ENCODE data around the gene TLCD1.

The TLCD1 gene

GRCh38 chr17:28712705-28713415 lies 13.2 kb downstream of the TLCD1 start:
- FAIRE-seq, result no peak
- TF ChIP-seq POLR2AphosphoS5 (IDR thresholded peaks at IDR 0.05; ENCODE audit: low read depth, low read length) (no peak), TAF1 (IDR thresholded peaks at IDR 0.05; ENCODE audit: borderline replicate concordance, low read depth, low read length) (no peak), POLR2A (IDR thresholded peaks at IDR 0.05; ENCODE audit: low read depth, low read length) (no peak)

GRCh38 chr17:28712032-28712704 lies 13.9 kb downstream of the TLCD1 start:
- 0 out of 2 replicates have a peak, but pooled peaks have one; percentile 44 for TF ChIP-seq TAF1 (IDR thresholded peaks at IDR 0.05; ENCODE audit: borderline replicate concordance, low read depth, low read length)
- no peak for TF ChIP-seq POLR2AphosphoS5 (IDR thresholded peaks at IDR 0.05; ENCODE audit: low read depth, low read length)
- FAIRE-seq, result peak; percentile 64
- peak; percentile 72 for DNase-seq (ENCODE audit: insufficient read length)

More at GRCh38 chr17:28712705-28713415, 13.2 kb downstream of the TLCD1 start:
- no peak for DNase-seq (ENCODE audit: insufficient read length)

GRCh38 chr17:28711723-28712031 lies 14.4 kb downstream of the TLCD1 start, which contains the start of gene PROCA1:
PROCA1 (minus strand) TSS chr17:28711888; CDS start chr17:28711660, 228 bp downstream.
- TF ChIP-seq TAF1 (IDR thresholded peaks at IDR 0.05; ENCODE audit: borderline replicate concordance, low read depth, low read length), result no peak
- TF ChIP-seq POLR2A (IDR thresholded peaks at IDR 0.05; ENCODE audit: low read depth, low read length), result no peak; the same call in 1 of the 2 replicates
- TF ChIP-seq POLR2AphosphoS5 (IDR thresholded peaks at IDR 0.05; ENCODE audit: low read depth, low read length), result no peak
- no peak for FAIRE-seq
- no peak for DNase-seq (ENCODE audit: insufficient read length)

- peak; percentile 55 for TF ChIP-seq POLR2AphosphoS5 (IDR thresholded peaks at IDR 0.05; ENCODE audit: low read depth, low read length)
- TF ChIP-seq TAF1 (IDR thresholded peaks at IDR 0.05; ENCODE audit: borderline replicate concordance, low read depth, low read length), result no peak
- TF ChIP-seq POLR2A (IDR thresholded peaks at IDR 0.05; ENCODE audit: low read depth, low read length), result peak; percentile 80
- FAIRE-seq (no peak), DNase-seq (ENCODE audit: insufficient read length) (peak; percentile 94)
Measured at GRCh38 chr17:28710861-28711722, 14.9 kb downstream of the TLCD1 start.

GRCh38 chr17:28707339-28707720 lies 18.7 kb downstream of the TLCD1 start:
- no peak for DNase-seq (ENCODE audit: insufficient read length)
- TF ChIP-seq POLR2A (IDR thresholded peaks at IDR 0.05; ENCODE audit: low read depth, low read length) (no peak), TAF1 (IDR thresholded peaks at IDR 0.05; ENCODE audit: borderline replicate concordance, low read depth, low read length) (no peak), POLR2AphosphoS5 (IDR thresholded peaks at IDR 0.05; ENCODE audit: low read depth, low read length) (no peak)
- no peak for FAIRE-seq

GRCh38 chr17:28706471-28707338 lies 19.3 kb downstream of the TLCD1 start:
- no peak for FAIRE-seq
- DNase-seq (ENCODE audit: insufficient read length), result no peak
- TF ChIP-seq POLR2AphosphoS5 (IDR thresholded peaks at IDR 0.05; ENCODE audit: low read depth, low read length) (no peak), TAF1 (IDR thresholded peaks at IDR 0.05; ENCODE audit: borderline replicate concordance, low read depth, low read length) (no peak)

GRCh38 chr17:28705728-28706334 lies 20.2 kb downstream of the TLCD1 start:
- TF ChIP-seq TAF1 (IDR thresholded peaks at IDR 0.05; ENCODE audit: borderline replicate concordance, low read depth, low read length), result no peak
- no peak for TF ChIP-seq POLR2AphosphoS5 (IDR thresholded peaks at IDR 0.05; ENCODE audit: low read depth, low read length)
- no peak for TF ChIP-seq POLR2A (IDR thresholded peaks at IDR 0.05; ENCODE audit: low read depth, low read length)
- DNase-seq (ENCODE audit: insufficient read length), result no peak
- no peak for FAIRE-seq

GRCh38 chr17:28705074-28705659 lies 20.9 kb downstream of the TLCD1 start:
- FAIRE-seq (no peak), DNase-seq (ENCODE audit: insufficient read length) (no peak)
- TF ChIP-seq POLR2A (IDR thresholded peaks at IDR 0.05; ENCODE audit: low read depth, low read length) (no peak), POLR2AphosphoS5 (IDR thresholded peaks at IDR 0.05; ENCODE audit: low read depth, low read length) (no peak), TAF1 (IDR thresholded peaks at IDR 0.05; ENCODE audit: borderline replicate concordance, low read depth, low read length) (no peak)

- DNase-seq (ENCODE audit: insufficient read length) (no peak), FAIRE-seq (no peak)
- TF ChIP-seq POLR2A (IDR thresholded peaks at IDR 0.05; ENCODE audit: low read depth, low read length) (no peak), POLR2AphosphoS5 (IDR thresholded peaks at IDR 0.05; ENCODE audit: low read depth, low read length) (no peak), TAF1 (IDR thresholded peaks at IDR 0.05; ENCODE audit: borderline replicate concordance, low read depth, low read length) (no peak)
Measured at GRCh38 chr17:28704219-28704858, 21.7 kb downstream of the TLCD1 start.
